GM12873 (cell line): ENCODE data around the gene PLEKHA6.
A peak's percentile ranks its signal among the peaks of the same experiment; 100 is the strongest.

ENCODE experiments used
- CTCF ChIP-seq: IDR thresholded peaks from 2 replicates; pipeline ENCODE4 v1.5.1; 2012; ENCODE audit warnings: low read depth, mild to moderate bottlenecking, moderate library complexity, low read length, control low read depth; ENCODE audit not compliant: insufficient read depth; ENCODE audit errors: missing control alignments

Gene PLEKHA6

DNA sequence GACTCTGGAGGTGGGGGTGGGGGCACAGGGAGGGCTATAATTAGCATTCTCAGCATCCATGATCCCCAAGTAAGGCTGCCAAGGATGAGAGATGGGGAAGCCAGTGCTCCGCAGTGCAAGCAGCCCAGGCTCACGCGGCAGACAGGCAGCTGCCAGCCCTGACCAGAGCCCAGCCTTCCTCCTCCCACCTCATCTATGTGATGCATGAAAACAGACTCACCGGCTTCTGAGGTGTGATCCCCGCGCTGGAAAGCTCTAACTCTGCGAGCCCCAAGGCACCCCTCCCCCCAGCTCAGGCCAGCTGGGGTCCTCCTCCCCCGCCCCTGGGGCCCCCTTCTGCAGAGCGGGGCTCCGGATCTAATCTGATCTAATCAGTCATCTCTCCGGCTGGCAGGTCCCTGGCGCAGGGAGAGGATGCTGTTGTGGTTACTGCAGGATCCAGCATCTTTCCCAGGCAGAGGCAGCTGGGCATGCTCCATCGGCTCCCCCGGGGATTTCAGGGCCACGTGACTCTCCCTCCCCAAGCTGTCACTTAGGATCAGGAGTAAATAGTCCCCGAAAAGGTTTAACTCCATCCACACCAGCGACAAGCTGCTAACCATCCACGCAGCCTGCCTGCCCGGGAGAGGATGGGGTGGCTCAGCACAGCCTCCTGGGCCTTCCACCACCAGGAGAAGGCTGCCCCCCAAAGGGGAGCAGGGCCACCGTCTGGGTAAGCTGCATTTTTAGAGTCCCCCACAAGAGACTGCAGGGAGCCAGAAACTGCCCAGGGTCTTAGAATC, at the start of gene PLEKHA6:
Gene PLEKHA6, minus strand, starts transcription at position 456 of the 782 bp plus-strand sequence. CDS start 86,202 bp downstream, outside the sequence.
- peak; percentile 3 for TF ChIP-seq CTCF

DNA sequence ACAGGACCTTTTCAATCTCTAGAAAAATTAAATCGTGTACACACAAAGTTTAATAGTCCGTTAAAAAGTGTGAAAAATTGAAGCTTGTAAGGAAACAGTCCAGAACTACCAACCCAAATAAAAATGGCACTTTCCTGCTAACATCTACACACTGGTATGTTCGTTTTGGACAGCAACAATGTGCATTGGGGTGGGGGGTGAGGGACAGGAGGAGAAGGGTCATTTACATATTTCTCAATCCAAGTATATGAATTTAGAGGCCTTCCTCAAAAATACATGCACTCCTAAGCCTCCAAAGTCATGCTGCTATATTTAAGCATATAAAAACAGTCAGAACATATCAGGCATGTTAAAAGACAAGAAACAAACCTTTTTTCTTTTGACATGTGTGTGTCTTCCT, 49.4 kb upstream of the PLEKHA6 start:
- TF ChIP-seq CTCF = no peak

DNA sequence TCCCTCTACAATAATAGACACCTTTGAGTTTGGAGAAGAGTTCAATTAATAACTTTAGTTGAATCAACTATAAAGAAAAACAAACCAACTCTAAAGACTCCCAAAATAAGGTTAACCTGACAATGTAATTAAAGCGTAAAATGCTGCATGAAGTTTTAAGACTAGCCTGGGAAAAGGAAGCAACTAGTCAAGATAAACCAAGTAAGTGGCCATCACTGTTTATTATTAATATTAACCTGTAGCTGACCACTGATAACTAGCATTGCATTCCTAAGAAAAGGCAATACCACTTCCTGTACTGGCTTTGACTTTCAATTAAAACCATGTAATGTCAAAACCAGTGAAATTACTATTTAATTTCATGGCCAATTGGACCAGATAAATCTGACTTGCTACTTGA, 48.9 kb upstream of the PLEKHA6 start:
- no peak for TF ChIP-seq CTCF

DNA sequence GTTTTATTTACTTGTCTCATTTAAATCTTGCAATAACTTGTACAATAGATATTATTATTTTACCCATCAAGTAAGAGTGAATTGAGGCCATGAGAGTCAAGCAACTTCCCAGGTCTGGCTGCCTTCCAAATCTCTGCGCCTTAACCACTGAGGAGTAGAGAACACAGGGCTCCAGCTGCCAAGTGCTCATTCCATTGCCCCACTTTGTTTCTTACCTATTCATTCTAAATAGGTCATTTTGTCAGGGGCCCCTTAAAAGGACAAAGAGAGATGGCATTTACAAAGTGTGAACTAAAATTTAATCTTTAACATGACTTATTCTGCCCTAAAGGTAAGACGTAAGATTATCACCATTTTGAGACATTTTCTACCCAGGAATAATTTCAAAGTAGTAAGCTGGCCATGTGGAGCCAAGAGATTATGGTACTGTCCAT, 48.4 kb upstream of the PLEKHA6 start:
- no peak for TF ChIP-seq CTCF

GRCh38 chr1:204407295-204407971, 47.7 kb upstream of the PLEKHA6 start:
- TF ChIP-seq CTCF = no peak

DNA sequence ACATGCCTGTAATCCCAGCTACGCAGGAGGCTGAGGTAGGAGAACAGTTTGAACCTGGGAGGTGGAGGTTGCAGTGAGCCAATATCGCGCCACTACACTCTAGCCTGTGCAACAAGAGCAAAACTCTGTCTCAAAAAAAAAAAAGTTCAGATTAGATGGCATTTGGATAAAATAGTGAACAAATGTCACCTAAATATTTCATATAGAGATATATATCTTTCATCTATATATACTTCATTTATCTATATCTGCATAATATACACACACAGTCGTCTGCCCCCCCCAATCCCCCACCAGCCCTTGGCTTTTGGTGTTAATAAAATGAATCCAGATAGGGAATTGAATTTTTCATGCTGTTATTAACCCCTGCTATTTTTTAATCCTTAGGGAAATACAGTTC, 46.9 kb upstream of the PLEKHA6 start:
- TF ChIP-seq CTCF = no peak

GRCh38 chr1:204405988-204406387, 46.3 kb upstream of the PLEKHA6 start:
- no peak for TF ChIP-seq CTCF
